Liver (tissue), 9 donors: Measurements from ENCODE around the gene OR2W3. TPM values are rescaled to one million over a fixed set of nuclear protein-coding genes. Genes with fewer than 3 reads are reported as not detected.

Source experiments
- DNase-seq: peaks from one replicate; pipeline ENCODE4 v3.0.0-alpha.2; 2017; ENCODE audit warnings: low spot score
- H3K27ac ChIP-seq, 2 donors: one replicate each; pipeline ENCODE4 v1.7.0; 2013; ENCODE audit warnings: inconsistent platforms in 2 of 2, low read length in 2 of 2, control low read depth in 1 of 2, low read depth in 1 of 2, mild to moderate bottlenecking in 1 of 2
- H3K27me3 ChIP-seq, 4 donors: one replicate each; pipeline versions ENCODE4 v1.6.1 to v1.7.0; 2013; ENCODE audit warnings: low read length in 3 of 4, inconsistent platforms in 1 of 4, mild to moderate bottlenecking in 1 of 4, moderate library complexity in 1 of 4; ENCODE audit not compliant: control insufficient read depth in 4 of 4, insufficient read depth in 4 of 4
- H3K36me3 ChIP-seq, 4 donors: one replicate each; pipeline versions ENCODE4 v1.6.1 to v1.7.0; 2013; ENCODE audit warnings: low read length in 3 of 4, mild to moderate bottlenecking in 3 of 4, low read depth in 1 of 4, moderate library complexity in 1 of 4; ENCODE audit not compliant: control insufficient read depth in 4 of 4, insufficient read depth in 3 of 4
- H3K4me1 ChIP-seq, 4 donors: one replicate each; pipeline versions ENCODE4 v1.6.1 to v1.7.0; 2013; ENCODE audit warnings: low read length in 3 of 4, mild to moderate bottlenecking in 3 of 4, moderate library complexity in 1 of 4; ENCODE audit not compliant: control insufficient read depth in 4 of 4, insufficient read depth in 4 of 4
- H3K4me3 ChIP-seq, 3 donors: one replicate each; pipeline versions ENCODE4 v1.6.1 to v1.7.0; 2013; ENCODE audit warnings: low read length in 3 of 3, control low read depth in 1 of 3, low read depth in 1 of 3, mild to moderate bottlenecking in 1 of 3
- H3K9ac ChIP-seq, 2 donors: one replicate each; pipeline ENCODE4 v1.7.0; 2013; ENCODE audit warnings: low read length in 2 of 2, mild to moderate bottlenecking in 2 of 2, moderate library complexity in 2 of 2, control low read depth in 1 of 2, low read depth in 1 of 2
- H3K9me3 ChIP-seq, 4 donors: one replicate each; pipeline versions ENCODE4 v1.6.1 to v1.7.0; 2013; ENCODE audit warnings: low read length in 3 of 4; ENCODE audit not compliant: control insufficient read depth in 4 of 4
- ATF3 ChIP-seq: IDR thresholded peaks from 2 replicates; pipeline ENCODE4 v1.6.1; 2016; ENCODE audit warnings: antibody characterized with exemption
- CTCF ChIP-seq: fragments of 150-350 bp; IDR thresholded peaks from 2 replicates; pipeline ENCODE4 v1.5.1; 2017; ENCODE audit warnings: improper control_type of control experiment, low read depth, low read length; ENCODE audit not compliant: missing input control
- EGR1 ChIP-seq, 2 donors: IDR thresholded peaks; 2 replicates each; pipeline ENCODE4 v1.6.1; 2016 to 2018; ENCODE audit warnings: antibody characterized with exemption in 2 of 2, low read depth in 2 of 2
- FOXA1 ChIP-seq: IDR thresholded peaks from 2 replicates; pipeline ENCODE4 v1.6.1; 2016; ENCODE audit warnings: antibody characterized with exemption
- FOXA2 ChIP-seq: IDR thresholded peaks from 2 replicates; pipeline ENCODE4 v1.6.1; 2016; ENCODE audit warnings: antibody characterized with exemption
- GABPA ChIP-seq, 2 donors: IDR thresholded peaks in 1 of 2; conservative IDR thresholded peaks in 1 of 2; 2 replicates each; pipeline ENCODE4 v1.6.1; 2016; ENCODE audit warnings: antibody characterized with exemption in 2 of 2, mild to moderate bottlenecking in 1 of 2, moderate library complexity in 1 of 2
- HNF4G ChIP-seq: IDR thresholded peaks from 2 replicates; pipeline ENCODE4 v1.6.1; 2016; ENCODE audit warnings: antibody characterized with exemption
- JUND ChIP-seq, 2 donors: IDR thresholded peaks; 2 replicates each; pipeline ENCODE4 v1.6.1; 2016; ENCODE audit warnings: antibody characterized with exemption in 2 of 2
- MAX ChIP-seq: IDR thresholded peaks from 2 replicates; pipeline ENCODE4 v1.6.1; 2016; ENCODE audit warnings: antibody characterized with exemption
- NR2F2 ChIP-seq: IDR thresholded peaks from 2 replicates; pipeline ENCODE4 v1.6.1; 2016; ENCODE audit warnings: antibody characterized with exemption
- REST ChIP-seq: IDR thresholded peaks from 2 replicates; pipeline ENCODE4 v1.6.1; 2016; ENCODE audit warnings: antibody characterized with exemption, mild to moderate bottlenecking
- RXRA ChIP-seq, 2 donors: IDR thresholded peaks; 2 replicates each; pipeline ENCODE4 v1.6.1; 2017 to 2018; ENCODE audit warnings: antibody characterized with exemption in 2 of 2, mild to moderate bottlenecking in 1 of 2
- SP1 ChIP-seq: IDR thresholded peaks from 2 replicates; pipeline ENCODE4 v1.6.1; 2018; ENCODE audit warnings: antibody characterized with exemption, mild to moderate bottlenecking
- TAF1 ChIP-seq: conservative IDR thresholded peaks from 2 replicates; pipeline ENCODE4 v1.6.1; 2016; ENCODE audit warnings: antibody characterized with exemption, mild to moderate bottlenecking
- YY1 ChIP-seq: IDR thresholded peaks from 2 replicates; pipeline ENCODE4 v1.6.1; 2016; ENCODE audit warnings: antibody characterized with exemption, mild to moderate bottlenecking
- ZBTB33 ChIP-seq: IDR thresholded peaks from 2 replicates; pipeline ENCODE4 v1.6.1; 2016; ENCODE audit warnings: antibody characterized with exemption
- WGBS: extraction: QIAGEN DNeasy Blood & Tissue Kit; methylation state at CpG from one replicate; pipeline ENCODE4 v1.1.7; 2013; 5-methylcytosine and 5-hydroxymethylcytosine counted together
- polyA plus RNA-seq, 2 donors: library from polyadenylated mRNA; stranded (reverse) in 1 of 2; unstranded in 1 of 2; fragments of 200-250 nt in 1 of 2; fragments of >200 nt in 1 of 2; fragmentation: Nextera tagmentation in 1 of 2; extraction: Ambion mirVana in 1 of 2; gene quantifications; one replicate each; pipeline versions ENCODE4 v1.2.1 to v1.2.3, GENCODE V29; 2013 to 2015
- total RNA-seq, 2 donors: library from RNA; depleted of rRNA; stranded (reverse); fragments of >200 nt; gene quantifications; one replicate each; pipeline ENCODE4 v1.2.3, GENCODE V29; 2014
- donor health status: healthy.
- donor health status: healthy.
- donor health status: healthy.
- donor health status: healthy.
- donor health status: healthy.

OR2W3 gene
- total and polyA plus RNA-seq, 4 donors = 13.4 TPM; not detected in 3

- TF ChIP-seq EGR1 (IDR thresholded peaks at IDR 0.05; ENCODE audit: low read depth in 2 of 2) (no peak), JUND (IDR thresholded peaks at IDR 0.05) (no peak), GABPA (IDR thresholded peaks at IDR 0.05 in 1 of 2, conservative IDR thresholded peaks at IDR 0.05 in 1 of 2) (no peak)
- H3K27ac ChIP-seq = no peak overlapping the region
- H3K36me3 ChIP-seq = no peaks in the 10 kb centered on the region
- no peaks in the 10 kb centered on the region for H3K27me3 ChIP-seq
- H3K9me3 ChIP-seq = no peaks in the 10 kb centered on the region
- H3K4me3 ChIP-seq = no peak overlapping the region
- WGBS = 53% methylated on average over 4 of the region's 4 CpGs
- DNase-seq = no peak
- no peak overlapping the region for H3K9ac ChIP-seq
- no peaks in the 10 kb centered on the region for H3K4me1 ChIP-seq
Observed at GRCh38 chr1:247914941-247915662, 19.7 kb downstream of the OR2W3 start.

- Histone ChIP-seq H3K4me1 (no peaks in the 10 kb centered on the region), H3K36me3 (no peaks in the 10 kb centered on the region), H3K4me3 (no peak within 1 kb of the TSS), H3K9ac (no peak within 1 kb of the TSS), H3K9me3 (no peaks in the 10 kb centered on the region), H3K27ac (no peak within 1 kb of the TSS), H3K27me3 (no peaks in the 10 kb centered on the region)
- no peak for DNase-seq
- TF ChIP-seq TAF1 (no peak), ZBTB33 (no peak), YY1 (no peak)
- WGBS = 80% methylated on average over 2 of the region's 2 CpGs
Observed at GRCh38 chr1:247919952-247920351, 24.6 kb downstream of the OR2W3 start, which contains the start of gene OR2T8. Gene OR2T8 (plus strand): TSS chr1:247920252. CDS start chr1:247921018, 766 bp downstream.

GRCh38 chr1:247923941-247924340, 28.6 kb downstream of the OR2W3 start:
- H3K9ac ChIP-seq = no peak overlapping the region
- no peak for TF ChIP-seq FOXA2
- TF ChIP-seq RXRA (IDR thresholded peaks at IDR 0.05) = no peak
- no peak for TF ChIP-seq SP1
- TF ChIP-seq MAX = no peak
- no peak for TF ChIP-seq NR2F2
- TF ChIP-seq JUND (IDR thresholded peaks at IDR 0.05) = no peak
- no peak for TF ChIP-seq EGR1 (IDR thresholded peaks at IDR 0.05; ENCODE audit: low read depth in 2 of 2)
- no peak for TF ChIP-seq HNF4G
- no peak for TF ChIP-seq TAF1
- no peak for TF ChIP-seq ZBTB33
- no peak for TF ChIP-seq CTCF
- TF ChIP-seq FOXA1 = no peak
- TF ChIP-seq ATF3 = no peak
- TF ChIP-seq REST = no peak
- TF ChIP-seq YY1 = no peak
- H3K36me3 ChIP-seq = no peaks in the 10 kb centered on the region
- H3K9me3 ChIP-seq = no peaks in the 10 kb centered on the region
- H3K4me3 ChIP-seq = no peak overlapping the region
- H3K27ac ChIP-seq = no peak overlapping the region
- WGBS = 62% methylated on average over 3 of the region's 3 CpGs
- H3K4me1 ChIP-seq = no peaks in the 10 kb centered on the region
- no peaks in the 10 kb centered on the region for H3K27me3 ChIP-seq
- DNase-seq = no peak
